SK-N-MC (cell line): ENCODE data around the gene GLMN.
"Not testable (repeated sequence)": the region's sequence is repeated elsewhere in the genome, so short reads cannot be mapped to it uniquely, and the experiment has no call there.

Experiments
- DNase-seq: peaks from one replicate; pipeline ENCODE4 v3.0.0-alpha.2; 2011; ENCODE audit warnings: low read depth, low spot score
- H3K27ac ChIP-seq: fragments of 200-600 bp; sonication (generic); 2 replicates; pipeline ENCODE4 v1.5.1; 2016; ENCODE audit warnings: mixed run types
- H3K36me3 ChIP-seq: fragments of 200-600 bp; sonication (generic); 2 replicates; pipeline ENCODE4 v1.6.1; 2017; ENCODE audit warnings: antibody characterized with exemption, low read length, mixed read lengths; ENCODE audit not compliant: insufficient read depth
- H3K4me3 ChIP-seq: fragments of 200-600 bp; sonication (generic); 2 replicates; pipeline ENCODE4 v1.5.1; 2016
- H3K9ac ChIP-seq: fragments of 200-600 bp; sonication (generic); 2 replicates; pipeline ENCODE4 v1.8.0; 2017; ENCODE audit warnings: mixed run types, mixed read lengths; ENCODE audit not compliant: insufficient read length
- H3K9me3 ChIP-seq: fragments of 200-600 bp; sonication (generic); 2 replicates; pipeline ENCODE4 v1.6.1; 2017; ENCODE audit warnings: low read depth, mild to moderate bottlenecking, antibody characterized with exemption, low read length, moderate library complexity, mixed read lengths
- EZH2 ChIP-seq: fragments of 200-600 bp; sonication (generic); IDR thresholded peaks from one replicate; pipeline ENCODE4 v1.6.1; 2017; ENCODE audit warnings: antibody characterized with exemption
- FOXP2 ChIP-seq: optimal IDR thresholded peaks from 2 replicates; pipeline ENCODE3; 2011; ENCODE audit warnings: mild to moderate bottlenecking, moderate library complexity; ENCODE audit not compliant: insufficient read depth; ENCODE audit errors: extremely low read length, control extremely low read depth
- POLR2AphosphoS5 ChIP-seq: IDR thresholded peaks from 2 replicates; pipeline ENCODE4 v1.6.1; 2012; ENCODE audit warnings: mild to moderate bottlenecking, low read depth, low read length, borderline replicate concordance

The GLMN gene

GRCh38 chr1:92307980-92308379, 9.2 kb upstream of the GLMN start:
- Histone ChIP-seq H3K9ac (no peak overlapping the region), H3K36me3 (peaks cover 28% of the 10 kb centered on the region), H3K4me3 (no peak overlapping the region), H3K9me3 (no peaks in the 10 kb centered on the region), H3K27ac (no peak overlapping the region)
- no peak for TF ChIP-seq EZH2
- TF ChIP-seq FOXP2 = no peak
- no peak for TF ChIP-seq POLR2AphosphoS5
- no peak for DNase-seq

- TF ChIP-seq POLR2AphosphoS5 (no peak), FOXP2 (no peak), EZH2 (no peak)
- Histone ChIP-seq H3K4me3 (no peak overlapping the region), H3K9ac (no peak overlapping the region), H3K9me3 (no peaks in the 10 kb centered on the region), H3K27ac (no peak overlapping the region), H3K36me3 (peaks cover 34% of the 10 kb centered on the region)
- DNase-seq = no peak
Observed at GRCh38 chr1:92306020-92306419, 7.2 kb upstream of the GLMN start.

- peaks cover 41% of the 10 kb centered on the region for H3K36me3 ChIP-seq
Observed at GRCh38 chr1:92301021-92301420, 2.2 kb upstream of the GLMN start.

GRCh38 chr1:92299477-92300150, 827 bp upstream of the GLMN start:
- TF ChIP-seq POLR2AphosphoS5 = no peak
- no peak for TF ChIP-seq FOXP2
- TF ChIP-seq EZH2 = no peak
- Histone ChIP-seq H3K4me3 (peak overlapping the region; percentile 96), H3K27ac (no peak overlapping the region), H3K36me3 (peaks cover 42% of the 10 kb centered on the region), H3K9me3 (no peaks in the 10 kb centered on the region), H3K9ac (peak overlapping the region; percentile 93)
- DNase-seq = no peak

More at GRCh38 chr1:92301021-92301420, 2.2 kb upstream of the GLMN start:
- DNase-seq = no peak
- Histone ChIP-seq H3K4me3 (no peak overlapping the region), H3K9ac (no peak overlapping the region), H3K27ac (no peak overlapping the region), H3K9me3 (no peaks in the 10 kb centered on the region)
- TF ChIP-seq FOXP2 = no peak
- TF ChIP-seq POLR2AphosphoS5 = no peak
- TF ChIP-seq EZH2 = no peak

GRCh38 chr1:92298213-92298572, 594 bp downstream of the GLMN start:
- DNase-seq = no peak
- no peak for TF ChIP-seq POLR2AphosphoS5
- no peak for TF ChIP-seq EZH2
- TF ChIP-seq FOXP2 = no peak
- H3K36me3 ChIP-seq = peaks cover 42% of the 10 kb centered on the region
- H3K4me3 ChIP-seq = peak overlapping the region; percentile 96
- H3K9me3 ChIP-seq = no peaks in the 10 kb centered on the region
- H3K27ac ChIP-seq = peak overlapping the region; percentile 55; the same call in 1 of the 2 replicates
- peak overlapping the region; percentile 93 for H3K9ac ChIP-seq

- DNase-seq = peak; percentile 22
- Histone ChIP-seq H3K36me3 (peaks cover 40% of the 10 kb centered on the region), H3K4me3 (no peak overlapping the region), H3K9ac (no peak overlapping the region), H3K27ac (no peak overlapping the region), H3K9me3 (no peaks in the 10 kb centered on the region)
- no peak for TF ChIP-seq EZH2
- no peak for TF ChIP-seq FOXP2
- TF ChIP-seq POLR2AphosphoS5 = no peak
Observed at GRCh38 chr1:92291372-92291999, 7.3 kb downstream of the GLMN start.

- H3K9me3 ChIP-seq, H3K9ac ChIP-seq, H3K4me3 ChIP-seq: not testable (repeated sequence)
Observed at GRCh38 chr1:92281411-92281810, 17.4 kb downstream of the GLMN start.

GRCh38 chr1:92279781-92280180, 19.0 kb downstream of the GLMN start:
- not testable (repeated sequence) for DNase-seq, H3K27ac ChIP-seq, H3K36me3 ChIP-seq

More at GRCh38 chr1:92281411-92281810, 17.4 kb downstream of the GLMN start:
- not testable (repeated sequence) for DNase-seq, H3K27ac ChIP-seq, H3K36me3 ChIP-seq

GRCh38 chr1:92277105-92277723, 21.6 kb downstream of the GLMN start:
- H3K36me3 ChIP-seq = peaks cover 17% of the 10 kb centered on the region
- H3K9me3 ChIP-seq = no peaks in the 10 kb centered on the region
- H3K4me3 ChIP-seq = no peak overlapping the region
- no peak overlapping the region for H3K27ac ChIP-seq
- no peak for TF ChIP-seq POLR2AphosphoS5
- TF ChIP-seq EZH2 = no peak
- TF ChIP-seq FOXP2 = no peak
- no peak for DNase-seq
- H3K9ac ChIP-seq = no peak overlapping the region

More at GRCh38 chr1:92279781-92280180, 19.0 kb downstream of the GLMN start:
- not testable (repeated sequence) for H3K9ac ChIP-seq, H3K9me3 ChIP-seq, H3K4me3 ChIP-seq
